ENCODE measurements around the gene RNF40.

Gene RNF40

GRCh38 chr16:30755955-30756780 is 6.0 kb upstream of the RNF40 start:
- no peak for DNase-seq (ENCODE audit: extremely low read depth, low read depth)
- no peak for TF ChIP-seq CTCF (IDR thresholded peaks at IDR 0.05; ENCODE audit: low read depth, low read length, missing control alignments)
- H3K4me3 ChIP-seq (replicated peaks; ENCODE audit: low read depth, low read length), result no peak overlapping the region

GRCh38 chr16:30756781-30757100 is 5.4 kb upstream of the RNF40 start:
- H3K4me3 ChIP-seq (replicated peaks; ENCODE audit: low read depth, low read length), result no peak overlapping the region
- no peak for TF ChIP-seq CTCF (IDR thresholded peaks at IDR 0.05; ENCODE audit: low read depth, low read length, missing control alignments)
- DNase-seq (ENCODE audit: extremely low read depth, low read depth), result no peak

GRCh38 chr16:30757316-30757715 is 4.8 kb upstream of the RNF40 start:
- TF ChIP-seq CTCF (IDR thresholded peaks at IDR 0.05; ENCODE audit: low read depth, low read length, missing control alignments), result no peak
- no peak overlapping the region for H3K4me3 ChIP-seq (replicated peaks; ENCODE audit: low read depth, low read length)
- no peak for DNase-seq (ENCODE audit: extremely low read depth, low read depth)

GRCh38 chr16:30758988-30759491 is 3.1 kb upstream of the RNF40 start:
- no peak overlapping the region for H3K4me3 ChIP-seq (replicated peaks; ENCODE audit: low read depth, low read length)
- TF ChIP-seq CTCF (IDR thresholded peaks at IDR 0.05; ENCODE audit: low read depth, low read length, missing control alignments), result no peak
- DNase-seq (ENCODE audit: extremely low read depth, low read depth), result no peak

GRCh38 chr16:30760001-30760559 is 2.0 kb upstream of the RNF40 start:
- no peak for DNase-seq (ENCODE audit: extremely low read depth, low read depth)
- H3K4me3 ChIP-seq (replicated peaks; ENCODE audit: low read depth, low read length), result peak overlapping the region; percentile 94; the same call in 1 of the 2 replicates
- TF ChIP-seq CTCF (IDR thresholded peaks at IDR 0.05; ENCODE audit: low read depth, low read length, missing control alignments), result no peak

- no peak for TF ChIP-seq CTCF (IDR thresholded peaks at IDR 0.05; ENCODE audit: low read depth, low read length, missing control alignments)
- no peak for DNase-seq (ENCODE audit: extremely low read depth, low read depth)
Observed at GRCh38 chr16:30760577-30761426, 1.3 kb upstream of the RNF40 start.

More at GRCh38 chr16:30760577-30761426, 1.3 kb upstream of the RNF40 start:
- H3K4me3 ChIP-seq (replicated peaks; ENCODE audit: low read depth, low read length), result peak overlapping the region; percentile 94

Data from HFF-Myc (cell line).